H1 (cell line): ENCODE results near the gene HOMER2. TPM values are rescaled to one million over a fixed set of nuclear protein-coding genes. Genes with fewer than 3 reads are reported as not detected.

ENCODE experiments used
- CTCF ChIA-PET: fragments of 300-600 bp; sonication (Branson Sonifier 250); formaldehyde crosslinking; loops from one replicate; lab custom pipeline; 2021; ENCODE audit not compliant: partially characterized antibody; lab: Charles Lee
- POLR2A ChIA-PET: fragments of 300-600 bp; sonication (Branson Sonifier 250); formaldehyde crosslinking; loops from one replicate; lab custom pipeline; 2021; ENCODE audit warnings: inconsistent platforms; ENCODE audit not compliant: partially characterized antibody; lab: Charles Lee
- DNase-seq, 2 experiments: peaks; one replicate each; pipeline versions ENCODE4 v3.0.0 to v3.0.0-alpha.2; 2010 to 2022; ENCODE audit warnings: low spot score in 2 of 2, low read depth in 1 of 2, mixed read lengths in 1 of 2
- FAIRE-seq: peaks from 2 replicates; lab custom pipeline; 2011; peaks lifted over from hg19 to GRCh38; lab: Jason Lieb, UNC
- H2AFZ ChIP-seq: 2 replicates; pipeline ENCODE4 v1.8.1; 2012; ENCODE audit warnings: low read length, inconsistent platforms
- H2AK5ac ChIP-seq: 2 replicates; pipeline ENCODE4 v1.6.1; 2013; ENCODE audit warnings: low read depth, low read length
- H2BK120ac ChIP-seq: replicated peaks from 2 replicates; pipeline ENCODE3; 2013; ENCODE audit warnings: low read depth, low read length, inconsistent platforms
- H2BK12ac ChIP-seq: 2 replicates; pipeline ENCODE4 v1.6.1; 2013; ENCODE audit warnings: low read depth, low read length
- H2BK15ac ChIP-seq: 2 replicates; pipeline ENCODE4 v1.6.1; 2013; ENCODE audit warnings: low read length
- H2BK20ac ChIP-seq: 2 replicates; pipeline ENCODE4 v1.6.1; 2013; ENCODE audit warnings: low read length
- H2BK5ac ChIP-seq: 2 replicates; pipeline ENCODE4 v1.6.1; 2013; ENCODE audit warnings: low read depth, low read length
- H3K14ac ChIP-seq: 2 replicates; pipeline ENCODE4 v1.6.1; 2013; ENCODE audit warnings: inconsistent platforms; ENCODE audit not compliant: insufficient read length
- H3K18ac ChIP-seq: 2 replicates; pipeline ENCODE4 v1.6.1; 2013; ENCODE audit warnings: low read length; ENCODE audit errors: extremely low read depth
- H3K23ac ChIP-seq: 2 replicates; pipeline ENCODE4 v1.6.1; 2013; ENCODE audit warnings: inconsistent platforms; ENCODE audit not compliant: insufficient read length
- H3K23me2 ChIP-seq: 2 replicates; pipeline ENCODE4 v1.6.1; 2013; ENCODE audit warnings: low read depth, low read length
- H3K27ac ChIP-seq: 2 replicates; pipeline ENCODE4 v1.6.1; 2011; ENCODE audit warnings: low read depth, low read length, inconsistent platforms
- H3K27me3 ChIP-seq, 4 experiments: replicated peaks in 1 of 4; 1 replicate in 1 of 4; 2 replicates in 3 of 4; pipeline versions ENCODE4 v1.6.1 to v1.8.1; 2011 to 2013; ENCODE audit warnings: low read length in 3 of 4, mild to moderate bottlenecking in 3 of 4, inconsistent platforms in 2 of 4, mixed read lengths in 2 of 4, moderate library complexity in 1 of 4; ENCODE audit not compliant: control insufficient read depth in 3 of 4, insufficient read depth in 3 of 4; ENCODE audit errors: extremely low read depth in 1 of 4
- H3K36me3 ChIP-seq, 4 experiments: 2 replicates each; pipeline versions ENCODE4 v1.6.1 to v1.8.1; 2011 to 2013; ENCODE audit warnings: mild to moderate bottlenecking in 4 of 4, low read length in 3 of 4, moderate library complexity in 2 of 4, control low read depth in 1 of 4, inconsistent platforms in 1 of 4; ENCODE audit not compliant: insufficient read depth in 4 of 4, control insufficient read depth in 2 of 4
- H3K4ac ChIP-seq: replicated peaks from 2 replicates; pipeline ENCODE3; 2013; ENCODE audit warnings: low read length, low read depth, mixed read lengths, inconsistent platforms; ENCODE audit not compliant: insufficient read length
- H3K4me1 ChIP-seq, 4 experiments: replicated peaks in 1 of 4; 1 replicate in 1 of 4; 2 replicates in 3 of 4; pipeline versions ENCODE4 v1.6.1 to v1.8.1; 2011 to 2013; ENCODE audit warnings: low read length in 3 of 4, inconsistent platforms in 2 of 4, mixed read lengths in 1 of 4; ENCODE audit not compliant: insufficient read depth in 4 of 4, control insufficient read depth in 3 of 4
- H3K4me2 ChIP-seq, 2 experiments: 2 replicates each; pipeline versions ENCODE4 v1.6.1 to v1.8.1; 2011 to 2013; ENCODE audit warnings: low read depth in 2 of 2, low read length in 2 of 2, control low read depth in 1 of 2, inconsistent platforms in 1 of 2, mild to moderate bottlenecking in 1 of 2; ENCODE audit not compliant: insufficient read depth in 1 of 2
- H3K4me3 ChIP-seq, 4 experiments: fragments of 200-600, 300-600 bp in 1 of 4; sonication (generic), shearing (Covaris generic), sonication (Bioruptor Twin) in 1 of 4; 2 replicates each; pipeline versions ENCODE4 v1.5.1 to v1.8.1; 2011 to 2016; ENCODE audit warnings: low read length in 4 of 4, low read depth in 3 of 4, control low read depth in 2 of 4, inconsistent platforms in 2 of 4, mild to moderate bottlenecking in 2 of 4, mixed read lengths in 1 of 4, moderate library complexity in 1 of 4; ENCODE audit not compliant: insufficient read depth in 2 of 4; ENCODE audit errors: extremely low read depth in 1 of 4
- H3K56ac ChIP-seq: replicated peaks from 2 replicates; pipeline ENCODE3; 2013; ENCODE audit warnings: low read depth, mild to moderate bottlenecking, mixed read lengths, low read length, inconsistent platforms; ENCODE audit not compliant: insufficient read length
- H3K79me1 ChIP-seq: 2 replicates; pipeline ENCODE4 v1.6.1; 2013; ENCODE audit warnings: low read depth, low read length, control low read depth
- H3K79me2 ChIP-seq, 2 experiments: 2 replicates each; pipeline versions ENCODE4 v1.6.1 to v1.8.1; 2012 to 2013; ENCODE audit warnings: low read length in 2 of 2, mild to moderate bottlenecking in 2 of 2, inconsistent platforms in 1 of 2; ENCODE audit not compliant: insufficient read depth in 2 of 2, control insufficient read depth in 1 of 2
- H3K9ac ChIP-seq, 4 experiments: replicated peaks in 1 of 4; 1 replicate in 1 of 4; 2 replicates in 3 of 4; pipeline versions ENCODE4 v1.6.1 to v1.8.1; 2011 to 2013; ENCODE audit warnings: low read depth in 3 of 4, low read length in 3 of 4, control low read depth in 2 of 4, mild to moderate bottlenecking in 2 of 4, moderate library complexity in 2 of 4, inconsistent platforms in 1 of 4; ENCODE audit errors: extremely low read depth in 1 of 4
- H3K9me3 ChIP-seq, 2 experiments: 2 replicates each; pipeline versions ENCODE4 v1.6.1 to v1.8.1; 2012 to 2013; ENCODE audit warnings: mild to moderate bottlenecking in 2 of 2, moderate library complexity in 2 of 2, control low read depth in 1 of 2, inconsistent platforms in 1 of 2, low read depth in 1 of 2, low read length in 1 of 2, mixed read lengths in 1 of 2; ENCODE audit not compliant: insufficient read depth in 2 of 2
- H4K20me1 ChIP-seq, 2 experiments: replicated peaks in 1 of 2; 2 replicates each; pipeline versions ENCODE3 to v1.8.1; 2011 to 2013; ENCODE audit warnings: inconsistent platforms in 2 of 2, low read length in 2 of 2, mild to moderate bottlenecking in 1 of 2; ENCODE audit not compliant: insufficient read depth in 2 of 2, control insufficient read depth in 1 of 2
- H4K5ac ChIP-seq: 2 replicates; pipeline ENCODE4 v1.6.1; 2013; ENCODE audit warnings: low read length, low read depth, mixed read lengths, inconsistent platforms; ENCODE audit not compliant: insufficient read length
- H4K8ac ChIP-seq: 2 replicates; pipeline ENCODE4 v1.8.0; 2013; ENCODE audit warnings: mild to moderate bottlenecking, moderate library complexity, low read length, inconsistent platforms; ENCODE audit not compliant: insufficient read depth; ENCODE audit errors: extremely low read depth
- H4K91ac ChIP-seq: replicated peaks from 2 replicates; pipeline ENCODE3; 2013; ENCODE audit warnings: low read length, mixed read lengths, inconsistent platforms; ENCODE audit not compliant: insufficient read length
- GABPA ChIP-seq: IDR thresholded peaks from 2 replicates; pipeline ENCODE4 v1.6.1; 2011; ENCODE audit warnings: mild to moderate bottlenecking, low read length, moderate library complexity, borderline replicate concordance; ENCODE audit not compliant: insufficient read depth
- JUND ChIP-seq: IDR thresholded peaks from 2 replicates; pipeline ENCODE4 v1.6.1; 2011; ENCODE audit warnings: mild to moderate bottlenecking, improper control_type of control experiment, low read length
- MAFK ChIP-seq: IDR thresholded peaks from 2 replicates; pipeline ENCODE4 v1.6.1; 2012; ENCODE audit warnings: low read depth, mild to moderate bottlenecking, improper control_type of control experiment, low read length
- PHF8 ChIP-seq: fragments of 200-600 bp; sonication (generic); conservative IDR thresholded peaks from 2 replicates; pipeline ENCODE4 v1.7.1; 2012; ENCODE audit warnings: low read depth, mild to moderate bottlenecking, inconsistent platforms, low read length, moderate library complexity
- SAP30 ChIP-seq: fragments of 300-600 bp; sonication (generic); IDR thresholded peaks from 2 replicates; pipeline ENCODE4 v1.7.1; 2012; ENCODE audit warnings: low read length, moderate library complexity, mild to moderate bottlenecking, inconsistent platforms; ENCODE audit not compliant: insufficient read depth, insufficient replicate concordance
- SIN3A ChIP-seq, 2 experiments: IDR thresholded peaks in 1 of 2; conservative IDR thresholded peaks in 1 of 2; 2 replicates each; pipeline ENCODE4 v1.6.1; 2011 to 2012; ENCODE audit warnings: low read length in 2 of 2, improper control_type of control experiment in 1 of 2, low read depth in 1 of 2, mild to moderate bottlenecking in 1 of 2
- SIRT6 ChIP-seq: IDR thresholded peaks from one replicate; pipeline ENCODE4 v1.7.1; 2012; ENCODE audit warnings: low read length, inconsistent platforms
- SP4 ChIP-seq: IDR thresholded peaks from 2 replicates; pipeline ENCODE4 v1.6.1; 2012; ENCODE audit warnings: low read length, inconsistent platforms
- SRF ChIP-seq: IDR thresholded peaks from 2 replicates; pipeline ENCODE4 v1.6.1; 2011; ENCODE audit warnings: mild to moderate bottlenecking, low read depth, low read length, moderate library complexity
- TAF1 ChIP-seq: IDR thresholded peaks from 2 replicates; pipeline ENCODE4 v1.6.1; 2011; ENCODE audit warnings: mild to moderate bottlenecking, low read depth, low read length
- TAF7 ChIP-seq: optimal IDR thresholded peaks from 2 replicates; pipeline ENCODE3; 2011; ENCODE audit warnings: low read depth, mild to moderate bottlenecking, inconsistent platforms, low read length, moderate library complexity, borderline replicate concordance
- WGBS, 2 experiments: shearing (Covaris generic) in 1 of 2; methylation state at CpG; one replicate each; pipeline versions ENCODE4 v1.1.6 to v1.1.7; 2013 to 2015; ENCODE audit warnings: low lambda C conversion rate in 2 of 2, mixed read lengths in 2 of 2, inconsistent platforms in 1 of 2, low coverage in 1 of 2, missing lambda C conversion rate in 1 of 2; ENCODE audit not compliant: insufficient replicate concordance in 2 of 2, insufficient coverage in 1 of 2, insufficient read length in 1 of 2; ENCODE audit errors: extremely low coverage in 1 of 2, missing lambda C conversion rate in 1 of 2; 5-methylcytosine and 5-hydroxymethylcytosine counted together
- polyA plus RNA-seq, 7 experiments: library from polyadenylated mRNA; depleted of rRNA in 3 of 7; stranded (reverse) in 5 of 7; unstranded in 2 of 7; fragments of >200 nt in 5 of 7; fragments of 200-250 nt in 2 of 7; gene quantifications; 1 replicate in 5 of 7; 2 replicates in 1 of 7; 4 replicates in 1 of 7; pipeline versions ENCODE4 v1.2.1 to v1.2.3, GENCODE V29; 2011 to 2013; ENCODE audit warnings: missing spikeins in 2 of 7, mixed read lengths in 2 of 7
- total RNA-seq: library from RNA; stranded (reverse); fragmentation: NEBNext Ultra II Directional; extraction: Animal tissue kit (Norgen Biotek cat#: 25700); gene quantifications from 2 replicates; pipeline ENCODE4 v1.2.1, GENCODE V29; 2021
- TF ChIP-seq, protein P1 (sequence below): IDR thresholded peaks from 2 replicates; pipeline ENCODE4 v1.6.1; 2011; ENCODE audit warnings: low read depth, mild to moderate bottlenecking, low read length; ENCODE audit not compliant: insufficient read depth
- TF ChIP-seq, protein P2 (sequence below): IDR thresholded peaks from 2 replicates; pipeline ENCODE4 v1.6.1; 2011; ENCODE audit warnings: low read length, improper control_type of control experiment

The HOMER2 gene
- total and polyA plus RNA-seq, 2 of the 8 experiments (the other 6 are each of a cell fraction or from before 2014, with no cell fraction given): 12.5 to 27.6 TPM

DNA sequence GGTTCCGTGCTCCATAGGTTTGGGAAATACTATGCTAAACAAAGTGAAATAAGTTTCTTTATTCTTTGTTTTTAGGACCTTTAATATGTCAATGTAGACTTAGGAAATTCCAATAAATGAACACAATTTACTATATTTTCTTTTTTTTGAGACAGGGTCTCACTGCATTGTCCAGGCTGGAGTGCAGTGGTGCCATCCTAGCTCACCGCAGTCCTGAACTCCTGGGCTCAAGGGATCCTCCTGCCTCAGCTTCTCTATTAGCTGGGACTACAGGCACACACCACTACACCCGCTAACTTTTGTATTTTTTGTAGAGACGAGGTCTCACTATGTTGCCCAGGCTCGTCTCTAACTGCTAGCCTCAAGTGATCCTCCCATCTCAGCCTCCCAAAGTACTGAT, 12.4 kb upstream of the HOMER2 start:
- no peak overlapping the region for H4K91ac ChIP-seq
- H2BK20ac ChIP-seq: no peak overlapping the region
- H3K4me1 ChIP-seq: peaks cover 0 to 11% (median 6%) of the 10 kb centered on the region in 4 experiments; a peak in 4 of 7 replicates
- H3K23ac ChIP-seq: no peak overlapping the region
- ChIA-PET POLR2A (no interaction called here), CTCF (interaction anchor here (0.6 to 0.7 kb wide), 2 partner anchors 34 to 110 kb away, joined by 4 read pairs; no protein-coding TSS in a partner anchor)
- H4K5ac ChIP-seq: no peak overlapping the region
- no peak overlapping the region for H3K9ac ChIP-seq
- H2BK12ac ChIP-seq: no peak overlapping the region
- H3K27ac ChIP-seq: no peak overlapping the region
- no peak overlapping the region for H2BK120ac ChIP-seq
- H3K56ac ChIP-seq: no peak overlapping the region
- H3K79me1 ChIP-seq: no peaks in the 10 kb centered on the region
- no peak for FAIRE-seq
- no peak overlapping the region for H2AFZ ChIP-seq
- no peak overlapping the region for H2BK5ac ChIP-seq
- no peak overlapping the region for H3K4me2 ChIP-seq
- H3K4me3 ChIP-seq: no peak overlapping the region
- H3K79me2 ChIP-seq: no peaks in the 10 kb centered on the region
- no peak overlapping the region for H3K18ac ChIP-seq
- H3K9me3 ChIP-seq: no peaks in the 10 kb centered on the region
- WGBS, 2 experiments: 91% methylated on average over 5 of the region's 5 CpGs; no CpG with 5 or more reads in 1 of the 2 experiments
- no peaks in the 10 kb centered on the region for H3K27me3 ChIP-seq
- no peak overlapping the region for H4K8ac ChIP-seq
- H3K23me2 ChIP-seq: no peaks in the 10 kb centered on the region
- no peaks in the 10 kb centered on the region for H3K36me3 ChIP-seq
- H2AK5ac ChIP-seq: no peak overlapping the region
- H2BK15ac ChIP-seq: no peak overlapping the region
- no peak overlapping the region for H3K4ac ChIP-seq
- H3K14ac ChIP-seq: no peak overlapping the region
- peaks cover 0 to 1% of the 10 kb centered on the region in 2 experiments for H4K20me1 ChIP-seq
- DNase-seq: no peak
- TF ChIP-seq SIRT6 (no peak), SAP30 (no peak), MAFK (no peak), TAF1 (no peak), SRF (no peak), PHF8 (no peak), SP4 (no peak), TAF7 (no peak), JUND (no peak), SIN3A (conservative IDR thresholded peaks at IDR 0.05 in 1 of 2, IDR thresholded peaks at IDR 0.05 in 1 of 2; ENCODE audit: low read depth in 1 of 2, low read length in 2 of 2) (no peak), GABPA (no peak)
- TF ChIP-seq, protein P1, sequence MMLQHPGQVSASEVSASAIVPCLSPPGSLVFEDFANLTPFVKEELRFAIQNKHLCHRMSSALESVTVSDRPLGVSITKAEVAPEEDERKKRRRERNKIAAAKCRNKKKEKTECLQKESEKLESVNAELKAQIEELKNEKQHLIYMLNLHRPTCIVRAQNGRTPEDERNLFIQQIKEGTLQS: no peak
- TF ChIP-seq, protein P2, sequence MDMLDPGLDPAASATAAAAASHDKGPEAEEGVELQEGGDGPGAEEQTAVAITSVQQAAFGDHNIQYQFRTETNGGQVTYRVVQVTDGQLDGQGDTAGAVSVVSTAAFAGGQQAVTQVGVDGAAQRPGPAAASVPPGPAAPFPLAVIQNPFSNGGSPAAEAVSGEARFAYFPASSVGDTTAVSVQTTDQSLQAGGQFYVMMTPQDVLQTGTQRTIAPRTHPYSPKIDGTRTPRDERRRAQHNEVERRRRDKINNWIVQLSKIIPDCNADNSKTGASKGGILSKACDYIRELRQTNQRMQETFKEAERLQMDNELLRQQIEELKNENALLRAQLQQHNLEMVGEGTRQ: no peak
